NT2/D1 (cell line): ENCODE measurements around the gene RAB1B.
"Not testable (repeated sequence)": the region's sequence is repeated elsewhere in the genome, so short reads cannot be mapped to it uniquely, and the experiment has no call there.

Source experiments
- DNase-seq: peaks from one replicate; pipeline ENCODE4 v3.0.0-alpha.2; 2011; ENCODE audit warnings: low read depth, low spot score
- H3K27me3 ChIP-seq: 2 replicates; pipeline ENCODE4 v1.6.0; 2011; ENCODE audit warnings: mild to moderate bottlenecking; ENCODE audit not compliant: insufficient read length, insufficient read depth
- H3K36me3 ChIP-seq: 2 replicates; pipeline ENCODE4 v1.6.1; 2011; ENCODE audit warnings: mild to moderate bottlenecking, low read length, mixed read lengths; ENCODE audit not compliant: insufficient read depth, insufficient read length
- H3K4me1 ChIP-seq: 2 replicates; pipeline ENCODE4 v1.5.1; 2011; ENCODE audit not compliant: insufficient read depth, insufficient read length
- H3K4me3 ChIP-seq: 2 replicates; pipeline ENCODE4 v1.5.1; 2011; ENCODE audit warnings: low read depth; ENCODE audit not compliant: insufficient read length
- H3K9ac ChIP-seq: 2 replicates; pipeline ENCODE4 v1.6.0; 2011; ENCODE audit warnings: low read depth; ENCODE audit not compliant: insufficient read length
- H3K9me3 ChIP-seq: 2 replicates; pipeline ENCODE4 v1.5.1; 2011; ENCODE audit warnings: mild to moderate bottlenecking, low read length; ENCODE audit not compliant: insufficient read depth
- SUZ12 ChIP-seq: IDR thresholded peaks from 2 replicates; pipeline ENCODE4 v1.6.1; 2011; ENCODE audit not compliant: insufficient read length, insufficient read depth; ENCODE audit errors: extremely low read depth
- YY1 ChIP-seq: IDR thresholded peaks from 2 replicates; pipeline ENCODE4 v1.6.1; 2011; ENCODE audit not compliant: insufficient read length, insufficient read depth
- ZNF274 ChIP-seq: IDR thresholded peaks from 2 replicates; pipeline ENCODE4 v1.6.1; 2011; ENCODE audit warnings: mild to moderate bottlenecking, low read depth, low read length

The RAB1B gene

GRCh38 chr11:66294626-66295620 lies 26.5 kb downstream of the RAB1B start:
- DNase-seq, result no peak
- Histone ChIP-seq H3K9me3 (no peaks in the 10 kb centered on the region), H3K4me3 (no peak overlapping the region), H3K4me1 (peaks cover 31% of the 10 kb centered on the region), H3K27me3 (peaks cover 51% of the 10 kb centered on the region), H3K9ac (no peak overlapping the region), H3K36me3 (no peaks in the 10 kb centered on the region)
- TF ChIP-seq ZNF274, result no peak
- no peak for TF ChIP-seq YY1

GRCh38 chr11:66297610-66298009 lies 29.2 kb downstream of the RAB1B start:
- no peak for DNase-seq
- no peaks in the 10 kb centered on the region for H3K36me3 ChIP-seq
- H3K27me3 ChIP-seq, result peaks cover 27% of the 10 kb centered on the region
- no peak overlapping the region for H3K4me3 ChIP-seq
- H3K9me3 ChIP-seq, result no peaks in the 10 kb centered on the region
- no peak for TF ChIP-seq YY1
- no peak for TF ChIP-seq ZNF274
- no peak for TF ChIP-seq SUZ12
- H3K9ac ChIP-seq, result no peak overlapping the region
- peaks cover 25% of the 10 kb centered on the region for H3K4me1 ChIP-seq

- H3K9ac ChIP-seq, result no peak overlapping the region
- H3K36me3 ChIP-seq, result no peaks in the 10 kb centered on the region
- H3K9me3 ChIP-seq, result no peaks in the 10 kb centered on the region
- H3K4me1 ChIP-seq, result peaks cover 22% of the 10 kb centered on the region
- TF ChIP-seq ZNF274, result no peak
- TF ChIP-seq YY1, result no peak
- TF ChIP-seq SUZ12, result no peak
- peaks cover 12% of the 10 kb centered on the region for H3K27me3 ChIP-seq
- no peak for DNase-seq
- no peak overlapping the region for H3K4me3 ChIP-seq
Measured at GRCh38 chr11:66299186-66299585, 30.7 kb downstream of the RAB1B start.

- Histone ChIP-seq H3K36me3 (no peaks in the 10 kb centered on the region), H3K9ac (no peak overlapping the region), H3K9me3 (no peaks in the 10 kb centered on the region), H3K4me1 (peaks cover 6% of the 10 kb centered on the region), H3K27me3 (peaks cover 3% of the 10 kb centered on the region), H3K4me3 (no peak overlapping the region)
- no peak for DNase-seq
- no peak for TF ChIP-seq SUZ12
- no peak for TF ChIP-seq ZNF274
- TF ChIP-seq YY1, result no peak
Measured at GRCh38 chr11:66302656-66303055, 34.2 kb downstream of the RAB1B start.

GRCh38 chr11:66309475-66309874 lies 41.0 kb downstream of the RAB1B start:
- H3K9ac ChIP-seq, result peak overlapping the region; percentile 3
- no peak overlapping the region for H3K4me3 ChIP-seq
- no peaks in the 10 kb centered on the region for H3K27me3 ChIP-seq
- H3K9me3 ChIP-seq, result no peaks in the 10 kb centered on the region
- H3K36me3 ChIP-seq, result no peaks in the 10 kb centered on the region
- no peak for DNase-seq
- no peak for TF ChIP-seq ZNF274
- TF ChIP-seq YY1, result no peak
- no peak for TF ChIP-seq SUZ12
- peaks cover 9% of the 10 kb centered on the region for H3K4me1 ChIP-seq

GRCh38 chr11:66310324-66310723 lies 41.9 kb downstream of the RAB1B start:
- Histone ChIP-seq H3K9ac (no peak overlapping the region), H3K4me3 (no peak overlapping the region), H3K27me3 (peaks cover 3% of the 10 kb centered on the region), H3K36me3 (no peaks in the 10 kb centered on the region), H3K4me1 (peaks cover 16% of the 10 kb centered on the region), H3K9me3 (no peaks in the 10 kb centered on the region)
- DNase-seq, result no peak
- TF ChIP-seq SUZ12, result no peak
- no peak for TF ChIP-seq YY1
- TF ChIP-seq ZNF274, result no peak

GRCh38 chr11:66310803-66311440 lies 42.5 kb downstream of the RAB1B start:
- DNase-seq, H3K9me3 ChIP-seq, H3K27me3 ChIP-seq, H3K36me3 ChIP-seq: not testable (repeated sequence)
- H3K4me3 ChIP-seq, result peak overlapping the region; percentile 13
- H3K9ac ChIP-seq, result peak overlapping the region; percentile 84
- peaks cover 22% of the 10 kb centered on the region for H3K4me1 ChIP-seq
